ENCODE results near the gene HOXC10.
A peak's percentile ranks its signal among the peaks of the same experiment; 100 is the strongest.

Gene HOXC10

GRCh38 chr12:53989227-53990113 lies 4.5 kb downstream of the HOXC10 start:
- ChIA-PET POLR2A (interaction anchor here (1.8 to 4.9 kb wide), 3 partner anchors 9 to 49 kb away, joined by 4 to 69 read pairs (median 8); partner anchors contain the start of gene HOXC9), CTCF (interaction anchor here (1.0 to 5.6 kb wide), 7 partner anchors 9 to 226 kb away, joined by 3 to 44 read pairs (median 5); no protein-coding TSS in a partner anchor)

GRCh38 chr12:53990311-53991076 lies 5.5 kb downstream of the HOXC10 start:
- CTCF ChIA-PET = interaction anchor here (0.6 to 1.8 kb wide), 8 partner anchors 10 to 369 kb away, joined by 3 to 6 read pairs (median 4); partner anchors contain the start of gene HOXC9
- TF ChIP-seq ZNF384 (IDR thresholded peaks at IDR 0.05) (no peak), CTBP1 (IDR thresholded peaks at IDR 0.05; ENCODE audit: borderline replicate concordance) (peak; percentile 70)
- POLR2A ChIA-PET = interaction anchor here (0.7 to 2.2 kb wide), 8 partner anchors 10 to 62 kb away, joined by 3 to 12 read pairs (median 4); partner anchors contain the start of genes HOXC13, HOXC8 and HOXC9
- DNase-seq (ENCODE audit: extremely low spot score) = no peak

More at GRCh38 chr12:53989227-53990113, 4.5 kb downstream of the HOXC10 start:
- no peak for TF ChIP-seq ZNF384 (IDR thresholded peaks at IDR 0.05)
- no peak for DNase-seq (ENCODE audit: extremely low spot score)

GRCh38 chr12:53991077-53991460 lies 6.1 kb downstream of the HOXC10 start:
- DNase-seq (ENCODE audit: extremely low spot score) = no peak
- ChIA-PET POLR2A (interaction anchor here (0.7 to 2.2 kb wide), 9 partner anchors 9 to 61 kb away, joined by 3 to 12 read pairs (median 4); partner anchors contain the start of genes HOXC13, HOXC8 and HOXC9), CTCF (interaction anchor here (0.6 to 1.8 kb wide), 9 partner anchors 9 to 368 kb away, joined by 3 to 6 read pairs (median 3); partner anchors contain the start of gene HOXC9)
- TF ChIP-seq PKNOX1 (IDR thresholded peaks at IDR 0.05) (no peak), SUZ12 (IDR thresholded peaks at IDR 0.05) (no peak), FOXA1 (IDR thresholded peaks at IDR 0.05) (no peak), ARNT (IDR thresholded peaks at IDR 0.05) (no peak), FOXM1 (IDR thresholded peaks at IDR 0.05; ENCODE audit: borderline replicate concordance) (no peak), ELF4 (IDR thresholded peaks at IDR 0.05) (no peak), BHLHE40 (IDR thresholded peaks at IDR 0.05; ENCODE audit: borderline replicate concordance) (no peak)

- DNase-seq (ENCODE audit: extremely low spot score) = no peak
- no peak for TF ChIP-seq HDGF (IDR thresholded peaks at IDR 0.05; ENCODE audit: borderline replicate concordance)
- TF ChIP-seq CTBP1 (IDR thresholded peaks at IDR 0.05; ENCODE audit: borderline replicate concordance) = no peak
- TF ChIP-seq LEF1 (IDR thresholded peaks at IDR 0.05; ENCODE audit: borderline replicate concordance) = no peak
- no peak for TF ChIP-seq PKNOX1 (IDR thresholded peaks at IDR 0.05)
- no peak for TF ChIP-seq ELF4 (IDR thresholded peaks at IDR 0.05)
- ChIA-PET CTCF (interaction anchor here (1.2 kb wide), 1 partner anchor 25 kb away, joined by 3 read pairs; no protein-coding TSS in a partner anchor), POLR2A (interaction anchor here (0.8 to 2.2 kb wide), 3 partner anchors 8 to 25 kb away, joined by 3 to 12 read pairs (median 3); partner anchors contain the start of gene HOXC9)
Measured at GRCh38 chr12:53992377-53992889, 7.5 kb downstream of the HOXC10 start.

- no peak for DNase-seq (ENCODE audit: extremely low spot score)
- CTCF ChIA-PET = interaction anchor here (0.6 to 1.3 kb wide), 2 partner anchors 8 to 237 kb away, joined by 3 read pairs; partner anchors contain the start of gene HOXC10
- no peak for TF ChIP-seq CTBP1 (IDR thresholded peaks at IDR 0.05; ENCODE audit: borderline replicate concordance)
- TF ChIP-seq NFRKB (IDR thresholded peaks at IDR 0.05) = no peak
- no peak for TF ChIP-seq ARNT (IDR thresholded peaks at IDR 0.05)
- TF ChIP-seq PKNOX1 (IDR thresholded peaks at IDR 0.05) = no peak
- TF ChIP-seq ZNF384 (IDR thresholded peaks at IDR 0.05) = no peak
- TF ChIP-seq BHLHE40 (IDR thresholded peaks at IDR 0.05; ENCODE audit: borderline replicate concordance) = no peak
- TF ChIP-seq SUZ12 (IDR thresholded peaks at IDR 0.05) = no peak
- TF ChIP-seq TARDBP (IDR thresholded peaks at IDR 0.05) = no peak
- TF ChIP-seq L3MBTL2 (conservative IDR thresholded peaks at IDR 0.05) = no peak
- TF ChIP-seq FOXK2 (IDR thresholded peaks at IDR 0.05) = no peak
- TF ChIP-seq FOXA1 (IDR thresholded peaks at IDR 0.05) = no peak
- POLR2A ChIA-PET = interaction anchor here (0.7 kb wide), 1 partner anchor 236 kb away, joined by 3 read pairs; no protein-coding TSS in a partner anchor
Measured at GRCh38 chr12:53993162-53994008, 8.4 kb downstream of the HOXC10 start.

- TF ChIP-seq SUZ12 (IDR thresholded peaks at IDR 0.05) (no peak), ARNT (IDR thresholded peaks at IDR 0.05) (no peak), FOXK2 (IDR thresholded peaks at IDR 0.05) (no peak), ZNF384 (IDR thresholded peaks at IDR 0.05) (no peak), FOXA1 (IDR thresholded peaks at IDR 0.05) (no peak), TARDBP (IDR thresholded peaks at IDR 0.05) (no peak), PKNOX1 (IDR thresholded peaks at IDR 0.05) (no peak), BHLHE40 (IDR thresholded peaks at IDR 0.05; ENCODE audit: borderline replicate concordance) (no peak), ELF4 (IDR thresholded peaks at IDR 0.05) (no peak), NFRKB (IDR thresholded peaks at IDR 0.05) (no peak), SP1 (IDR thresholded peaks at IDR 0.05) (no peak), CTBP1 (IDR thresholded peaks at IDR 0.05; ENCODE audit: borderline replicate concordance) (no peak), LEF1 (IDR thresholded peaks at IDR 0.05; ENCODE audit: borderline replicate concordance) (no peak), FOXM1 (IDR thresholded peaks at IDR 0.05; ENCODE audit: borderline replicate concordance) (no peak)
- POLR2A ChIA-PET = no interaction called here
- CTCF ChIA-PET = interaction anchor here (1.3 kb wide), 1 partner anchor 9 kb away, joined by 3 read pairs; the partner anchor contains the start of gene HOXC10
- DNase-seq (ENCODE audit: extremely low spot score) = no peak
Measured at GRCh38 chr12:53994009-53994263, 9.0 kb downstream of the HOXC10 start.

Data from HEK293T (cell line).